Measurements from ENCODE around the gene SENP5.

SENP5 gene

DNA sequence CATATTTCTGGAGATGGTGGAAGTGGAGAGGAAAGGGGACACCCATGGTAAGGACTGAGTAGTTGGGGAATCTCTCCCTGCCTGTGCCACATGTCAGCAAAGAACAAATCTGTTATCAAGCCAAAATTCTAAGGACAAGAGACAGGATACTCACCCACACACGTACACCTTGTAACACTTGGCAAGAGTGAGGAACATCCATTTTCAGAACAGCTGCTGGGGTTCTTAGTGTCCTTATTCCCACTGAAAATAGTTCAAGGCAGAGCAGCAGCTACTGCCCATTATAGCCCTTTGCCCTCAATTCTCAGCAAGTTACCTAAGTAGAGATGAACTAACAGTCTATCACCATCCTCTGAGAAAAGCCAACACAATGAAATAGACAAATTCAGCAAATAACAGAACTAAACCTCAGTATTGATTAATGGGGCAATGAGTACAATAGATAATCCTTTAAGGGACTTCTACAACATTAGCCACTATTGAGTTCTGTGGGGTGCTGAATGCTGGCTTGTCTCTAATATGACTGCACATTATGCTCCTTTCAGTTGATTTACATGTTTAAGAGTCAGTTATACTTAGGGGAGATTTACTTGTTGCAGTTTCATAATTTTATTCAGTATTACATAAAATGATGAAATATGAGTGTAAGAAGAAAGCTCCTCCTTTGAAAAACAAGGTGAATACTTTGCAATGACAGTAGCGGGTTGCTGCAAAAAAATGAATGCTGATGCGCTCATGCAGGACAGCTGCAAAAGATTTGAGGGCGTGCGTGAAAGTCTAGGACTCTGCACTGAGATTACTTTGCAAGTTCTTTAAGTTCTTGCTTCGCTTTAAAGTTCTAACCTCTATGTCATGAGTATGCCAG, 22.4 kb downstream of the SENP5 start:
- Histone ChIP-seq H3K27me3 (ENCODE audit: control insufficient read depth in 1 of 2, insufficient read depth in 2 of 2, low read length in 2 of 2) (no peaks in the 10 kb centered on the region), H3K27ac (ENCODE audit: low read length) (no peak overlapping the region), H3K4me1 (ENCODE audit: control insufficient read depth, insufficient read depth, low read length) (no peaks in the 10 kb centered on the region), H3K36me3 (ENCODE audit: control insufficient read depth in 2 of 2, insufficient read depth in 2 of 2, low read length in 2 of 2) (peaks cover 10 to 15% of the 10 kb centered on the region in 2 donors), H3K9ac (ENCODE audit: low read length in 2 of 2) (no peak overlapping the region), H3K4me3 (ENCODE audit: low read length in 2 of 2) (no peak overlapping the region), H3K9me3 (ENCODE audit: control insufficient read depth in 2 of 2, low read length in 2 of 2) (no peaks in the 10 kb centered on the region)

- no peaks in the 10 kb centered on the region for H3K9me3 ChIP-seq (ENCODE audit: control insufficient read depth in 2 of 2, low read length in 2 of 2)
- H3K27ac ChIP-seq (ENCODE audit: low read length): no peak overlapping the region
- H3K4me1 ChIP-seq (ENCODE audit: control insufficient read depth, insufficient read depth, low read length): no peaks in the 10 kb centered on the region
- no peak overlapping the region for H3K4me3 ChIP-seq (ENCODE audit: low read length in 2 of 2)
- no peak overlapping the region for H3K9ac ChIP-seq (ENCODE audit: low read length in 2 of 2)
- no peaks in the 10 kb centered on the region for H3K27me3 ChIP-seq (ENCODE audit: control insufficient read depth in 1 of 2, insufficient read depth in 2 of 2, low read length in 2 of 2)
- H3K36me3 ChIP-seq (ENCODE audit: control insufficient read depth in 2 of 2, insufficient read depth in 2 of 2, low read length in 2 of 2): no peaks in the 10 kb centered on the region
These were observed 27.0 kb downstream of the SENP5 start for GRCh38 chr3:196894557-196895295.

- Histone ChIP-seq H3K4me1 (ENCODE audit: control insufficient read depth, insufficient read depth, low read length) (no peaks in the 10 kb centered on the region), H3K9ac (ENCODE audit: low read length in 2 of 2) (no peak overlapping the region), H3K27me3 (ENCODE audit: control insufficient read depth in 1 of 2, insufficient read depth in 2 of 2, low read length in 2 of 2) (no peaks in the 10 kb centered on the region), H3K36me3 (ENCODE audit: control insufficient read depth in 2 of 2, insufficient read depth in 2 of 2, low read length in 2 of 2) (peaks cover 0 to 4% of the 10 kb centered on the region in 2 donors), H3K4me3 (ENCODE audit: low read length in 2 of 2) (no peak overlapping the region), H3K9me3 (ENCODE audit: control insufficient read depth in 2 of 2, low read length in 2 of 2) (no peaks in the 10 kb centered on the region), H3K27ac (ENCODE audit: low read length) (no peak overlapping the region)
These were observed 28.5 kb downstream of the SENP5 start for GRCh38 chr3:196896229-196896628.

GRCh38 chr3:196901768-196902167, 34.0 kb downstream of the SENP5 start:
- Histone ChIP-seq H3K4me3 (ENCODE audit: low read length in 2 of 2) (no peak overlapping the region), H3K9ac (ENCODE audit: low read length in 2 of 2) (no peak overlapping the region), H3K27me3 (ENCODE audit: control insufficient read depth in 1 of 2, insufficient read depth in 2 of 2, low read length in 2 of 2) (no peaks in the 10 kb centered on the region), H3K36me3 (ENCODE audit: control insufficient read depth in 2 of 2, insufficient read depth in 2 of 2, low read length in 2 of 2) (peaks cover 33 to 36% of the 10 kb centered on the region in 2 donors), H3K9me3 (ENCODE audit: control insufficient read depth in 2 of 2, low read length in 2 of 2) (no peaks in the 10 kb centered on the region), H3K4me1 (ENCODE audit: control insufficient read depth, insufficient read depth, low read length) (no peaks in the 10 kb centered on the region), H3K27ac (ENCODE audit: low read length) (no peak overlapping the region)

- Histone ChIP-seq H3K27me3 (ENCODE audit: control insufficient read depth in 1 of 2, insufficient read depth in 2 of 2, low read length in 2 of 2) (no peaks in the 10 kb centered on the region), H3K4me3 (ENCODE audit: low read length in 2 of 2) (no peak overlapping the region), H3K4me1 (ENCODE audit: control insufficient read depth, insufficient read depth, low read length) (no peaks in the 10 kb centered on the region), H3K9me3 (ENCODE audit: control insufficient read depth in 2 of 2, low read length in 2 of 2) (no peaks in the 10 kb centered on the region), H3K27ac (ENCODE audit: low read length) (no peak overlapping the region), H3K36me3 (ENCODE audit: control insufficient read depth in 2 of 2, insufficient read depth in 2 of 2, low read length in 2 of 2) (peaks cover 33 to 36% of the 10 kb centered on the region in 2 donors), H3K9ac (ENCODE audit: low read length in 2 of 2) (no peak overlapping the region)
These were observed 34.6 kb downstream of the SENP5 start for GRCh38 chr3:196902296-196902695.

DNA sequence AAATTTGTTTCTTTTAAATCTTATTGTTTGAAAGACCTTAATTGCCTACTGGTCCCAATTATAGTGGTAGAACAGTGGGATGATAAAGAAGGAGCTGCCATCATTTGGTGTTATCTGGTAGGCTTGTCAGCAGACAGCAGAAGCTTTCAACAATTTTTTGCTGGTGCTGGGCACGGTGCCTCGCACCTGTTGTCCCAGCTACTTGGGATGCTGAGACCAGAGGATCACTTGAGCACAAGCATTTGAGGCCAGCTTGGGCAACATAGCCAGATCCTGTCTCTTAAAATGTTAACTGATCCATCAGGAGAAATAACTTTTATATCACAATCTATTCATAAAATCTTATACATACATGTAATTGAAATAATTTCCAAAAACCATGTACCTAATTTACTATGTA, 36.0 kb downstream of the SENP5 start:
- no peak overlapping the region for H3K4me3 ChIP-seq (ENCODE audit: low read length in 2 of 2)
- no peaks in the 10 kb centered on the region for H3K27me3 ChIP-seq (ENCODE audit: control insufficient read depth in 1 of 2, insufficient read depth in 2 of 2, low read length in 2 of 2)
- H3K9me3 ChIP-seq (ENCODE audit: control insufficient read depth in 2 of 2, low read length in 2 of 2): no peaks in the 10 kb centered on the region
- H3K4me1 ChIP-seq (ENCODE audit: control insufficient read depth, insufficient read depth, low read length): no peaks in the 10 kb centered on the region
- H3K27ac ChIP-seq (ENCODE audit: low read length): no peak overlapping the region
- no peak overlapping the region for H3K9ac ChIP-seq (ENCODE audit: low read length in 2 of 2)
- H3K36me3 ChIP-seq (ENCODE audit: control insufficient read depth in 2 of 2, insufficient read depth in 2 of 2, low read length in 2 of 2): peaks cover 33 to 36% of the 10 kb centered on the region in 2 donors

DNA sequence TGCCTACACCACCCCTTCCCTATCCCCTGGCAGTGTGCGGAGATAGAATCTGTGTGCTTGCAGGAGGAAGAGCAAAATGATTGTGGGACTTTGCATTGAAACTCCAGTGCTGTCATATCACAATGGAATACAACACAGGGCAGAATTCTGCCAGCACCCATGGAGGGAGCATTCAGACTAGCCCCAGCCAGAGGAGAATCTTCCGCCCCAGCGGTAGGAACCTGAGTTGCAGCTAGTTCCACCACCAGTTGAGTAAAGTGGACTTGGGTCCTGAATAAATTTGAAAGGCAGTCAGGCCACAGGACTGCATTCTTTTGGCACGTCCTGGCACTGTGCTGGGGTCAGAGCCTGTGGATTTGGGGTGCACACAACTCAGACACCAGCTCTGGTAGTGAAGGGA, 47.1 kb downstream of the SENP5 start:
- H3K4me1 ChIP-seq (ENCODE audit: control insufficient read depth, insufficient read depth, low read length): no peaks in the 10 kb centered on the region
- no peak overlapping the region for H3K4me3 ChIP-seq (ENCODE audit: low read length in 2 of 2)
- H3K27ac ChIP-seq (ENCODE audit: low read length): no peak overlapping the region
- H3K36me3 ChIP-seq (ENCODE audit: control insufficient read depth in 2 of 2, insufficient read depth in 2 of 2, low read length in 2 of 2): peaks cover 10 to 15% of the 10 kb centered on the region in 2 donors
- no peak overlapping the region for H3K9ac ChIP-seq (ENCODE audit: low read length in 2 of 2)
- H3K9me3 ChIP-seq (ENCODE audit: control insufficient read depth in 2 of 2, low read length in 2 of 2): no peaks in the 10 kb centered on the region
- no peaks in the 10 kb centered on the region for H3K27me3 ChIP-seq (ENCODE audit: control insufficient read depth in 1 of 2, insufficient read depth in 2 of 2, low read length in 2 of 2)

GRCh38 chr3:196915375-196915774, 47.7 kb downstream of the SENP5 start:
- Histone ChIP-seq H3K4me3 (ENCODE audit: low read length in 2 of 2) (no peak overlapping the region), H3K4me1 (ENCODE audit: control insufficient read depth, insufficient read depth, low read length) (no peaks in the 10 kb centered on the region), H3K27ac (ENCODE audit: low read length) (no peak overlapping the region), H3K36me3 (ENCODE audit: control insufficient read depth in 2 of 2, insufficient read depth in 2 of 2, low read length in 2 of 2) (peaks cover 10 to 15% of the 10 kb centered on the region in 2 donors), H3K9ac (ENCODE audit: low read length in 2 of 2) (no peak overlapping the region), H3K27me3 (ENCODE audit: control insufficient read depth in 1 of 2, insufficient read depth in 2 of 2, low read length in 2 of 2) (no peaks in the 10 kb centered on the region), H3K9me3 (ENCODE audit: control insufficient read depth in 2 of 2, low read length in 2 of 2) (no peaks in the 10 kb centered on the region)

GRCh38 chr3:196916221-196916620, 48.5 kb downstream of the SENP5 start:
- Histone ChIP-seq H3K27me3 (ENCODE audit: control insufficient read depth in 1 of 2, insufficient read depth in 2 of 2, low read length in 2 of 2) (no peaks in the 10 kb centered on the region), H3K9me3 (ENCODE audit: control insufficient read depth in 2 of 2, low read length in 2 of 2) (no peaks in the 10 kb centered on the region), H3K9ac (ENCODE audit: low read length in 2 of 2) (no peak overlapping the region), H3K4me1 (ENCODE audit: control insufficient read depth, insufficient read depth, low read length) (no peaks in the 10 kb centered on the region), H3K4me3 (ENCODE audit: low read length in 2 of 2) (no peak overlapping the region), H3K27ac (ENCODE audit: low read length) (no peak overlapping the region), H3K36me3 (ENCODE audit: control insufficient read depth in 2 of 2, insufficient read depth in 2 of 2, low read length in 2 of 2) (peaks cover 10 to 15% of the 10 kb centered on the region in 2 donors)

GRCh38 chr3:196916995-196917394, 49.3 kb downstream of the SENP5 start:
- H3K27ac ChIP-seq (ENCODE audit: low read length): no peak overlapping the region
- no peaks in the 10 kb centered on the region for H3K4me1 ChIP-seq (ENCODE audit: control insufficient read depth, insufficient read depth, low read length)
- H3K4me3 ChIP-seq (ENCODE audit: low read length in 2 of 2): no peak overlapping the region
- H3K36me3 ChIP-seq (ENCODE audit: control insufficient read depth in 2 of 2, insufficient read depth in 2 of 2, low read length in 2 of 2): peaks cover 10 to 14% of the 10 kb centered on the region in 2 donors
- no peaks in the 10 kb centered on the region for H3K9me3 ChIP-seq (ENCODE audit: control insufficient read depth in 2 of 2, low read length in 2 of 2)
- H3K27me3 ChIP-seq (ENCODE audit: control insufficient read depth in 1 of 2, insufficient read depth in 2 of 2, low read length in 2 of 2): no peaks in the 10 kb centered on the region
- no peak overlapping the region for H3K9ac ChIP-seq (ENCODE audit: low read length in 2 of 2)

DNA sequence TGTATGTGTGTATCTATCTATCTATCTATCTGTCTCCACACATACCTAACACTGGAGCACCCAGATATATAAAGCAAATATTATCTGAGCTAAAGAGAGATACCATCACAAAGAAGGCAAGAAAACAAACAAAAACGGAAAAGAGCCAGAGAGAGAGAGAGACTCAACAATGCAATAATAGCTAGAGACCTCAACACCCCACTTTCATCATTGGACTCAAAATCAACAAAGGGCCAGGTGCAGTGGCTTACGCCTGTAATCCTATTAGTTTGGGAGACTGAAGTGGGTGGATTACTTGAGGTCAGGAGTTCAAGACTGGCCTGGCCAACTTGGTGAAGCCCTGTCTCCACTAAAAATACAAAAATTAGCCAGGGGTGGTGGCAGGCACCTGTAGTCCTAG, 51.2 kb downstream of the SENP5 start:
- Histone ChIP-seq H3K27me3 (ENCODE audit: control insufficient read depth in 1 of 2, insufficient read depth in 2 of 2, low read length in 2 of 2) (no peaks in the 10 kb centered on the region), H3K9me3 (ENCODE audit: control insufficient read depth in 2 of 2, low read length in 2 of 2) (no peaks in the 10 kb centered on the region), H3K36me3 (ENCODE audit: control insufficient read depth in 2 of 2, insufficient read depth in 2 of 2, low read length in 2 of 2) (peaks cover 12 to 15% of the 10 kb centered on the region in 2 donors), H3K27ac (ENCODE audit: low read length) (no peak overlapping the region), H3K4me3 (ENCODE audit: low read length in 2 of 2) (no peak overlapping the region), H3K4me1 (ENCODE audit: control insufficient read depth, insufficient read depth, low read length) (no peaks in the 10 kb centered on the region), H3K9ac (ENCODE audit: low read length in 2 of 2) (no peak overlapping the region)
